SKM-1 (cell line): ENCODE data around the gene CHKB.

ENCODE experiments used
- DNase-seq: peaks from one replicate; lab custom pipeline; 2025; ENCODE audit not compliant: unreplicated experiment; lab: John Stamatoyannopoulos, UW

CHKB gene

GRCh38 chr22:50575426-50575941 is 7.2 kb downstream of the CHKB start:
- no peak for DNase-seq

- DNase-seq = no peak
These were observed 8.3 kb downstream of the CHKB start for GRCh38 chr22:50574383-50574755.

- no peak for DNase-seq
These were observed 8.9 kb downstream of the CHKB start for GRCh38 chr22:50573491-50574382.

- no peak for DNase-seq
These were observed 9.7 kb downstream of the CHKB start for GRCh38 chr22:50572965-50573364.

- DNase-seq = no peak
These were observed 11.1 kb downstream of the CHKB start for GRCh38 chr22:50571264-50572175.

- DNase-seq = no peak
These were observed 11.8 kb downstream of the CHKB start for GRCh38 chr22:50570861-50571260.

- DNase-seq = no peak
These were observed 12.6 kb downstream of the CHKB start for GRCh38 chr22:50569896-50570535.

- no peak for DNase-seq
These were observed 13.6 kb downstream of the CHKB start for GRCh38 chr22:50569041-50569459.

GRCh38 chr22:50568626-50569025 is 14.0 kb downstream of the CHKB start:
- DNase-seq = no peak

- DNase-seq = no peak
These were observed 14.9 kb downstream of the CHKB start for GRCh38 chr22:50567721-50568252.

- no peak for DNase-seq
These were observed 18.4 kb downstream of the CHKB start for GRCh38 chr22:50564289-50564688.

GRCh38 chr22:50563413-50564160 is 19.1 kb downstream of the CHKB start:
- DNase-seq = no peak

GRCh38 chr22:50562523-50563412 is 19.9 kb downstream of the CHKB start, which contains the start of gene SYCE3:
Gene SYCE3, minus strand, starts transcription at chr22:50562919. Its CDS starts 6,514 bp downstream, at chr22:50556405.
- peak; percentile 97 for DNase-seq

GRCh38 chr22:50561401-50562358 is 21.0 kb downstream of the CHKB start:
- no peak for DNase-seq

GRCh38 chr22:50560034-50560433 is 22.6 kb downstream of the CHKB start:
- DNase-seq = no peak

GRCh38 chr22:50556703-50557102 is 25.9 kb downstream of the CHKB start:
- DNase-seq = no peak

- DNase-seq = no peak
These were observed 29.3 kb downstream of the CHKB start for GRCh38 chr22:50553310-50553709.
